ENCODE results near the gene F7.
"Not testable (repeated sequence)": the region's sequence is repeated elsewhere in the genome, so short reads cannot be mapped to it uniquely, and the experiment has no call there.

F7 gene

GRCh38 chr13:113102302-113102701 is 3.3 kb upstream of the F7 start:
- not testable (repeated sequence) for DNase-seq (ENCODE audit: low read depth)

GRCh38 chr13:113102727-113103126 is 2.9 kb upstream of the F7 start:
- no peak for DNase-seq (ENCODE audit: low read depth)

DNA sequence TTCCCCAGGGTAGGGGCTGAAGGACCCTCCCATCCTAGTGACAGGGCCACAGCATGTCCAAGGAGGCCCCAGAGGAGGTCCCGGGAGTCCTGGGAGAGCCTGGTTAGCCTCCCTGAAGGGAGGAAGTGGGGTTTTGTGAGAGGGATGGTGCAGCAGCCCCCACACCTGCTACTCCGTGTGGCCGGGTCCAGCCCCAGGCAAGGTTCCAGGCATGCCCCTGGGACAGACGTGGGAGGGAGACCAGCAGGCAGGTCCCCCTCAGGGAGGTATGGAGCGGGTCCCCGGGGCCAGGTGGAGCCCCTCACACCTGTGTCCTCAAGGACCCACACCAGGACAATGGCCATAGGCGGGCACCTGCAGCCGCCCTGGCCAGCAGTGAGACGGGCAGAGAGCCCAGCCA is 1.9 kb upstream of the F7 start:
- DNase-seq (ENCODE audit: low read depth), result no peak

DNA sequence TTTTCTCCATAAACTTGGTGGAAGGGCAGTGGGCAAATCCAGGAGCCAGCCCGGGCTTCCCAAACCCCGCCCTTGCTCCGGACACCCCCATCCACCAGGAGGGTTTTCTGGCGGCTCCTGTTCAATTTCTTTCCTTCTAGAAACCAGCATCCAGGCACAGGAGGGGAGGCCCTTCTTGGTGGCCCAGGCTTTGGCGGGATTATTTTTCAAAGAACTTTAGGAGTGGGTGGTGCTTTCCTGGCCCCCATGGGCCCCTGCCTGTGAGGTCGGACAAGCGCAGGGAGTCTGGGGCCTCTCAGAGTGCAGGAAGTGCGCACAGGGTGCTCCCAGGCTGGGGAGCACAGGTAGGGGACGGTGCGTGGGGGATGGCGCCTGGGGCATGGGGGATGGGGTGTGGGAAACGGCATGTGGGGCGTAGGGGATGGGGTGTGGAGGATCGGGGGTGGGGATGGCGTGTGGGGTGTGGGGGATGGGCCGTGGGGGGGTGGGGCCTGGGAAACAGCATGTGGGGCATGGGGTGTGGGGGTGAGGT is 396 bp downstream of the F7 start:
- DNase-seq (ENCODE audit: low read depth), result no peak

DNA sequence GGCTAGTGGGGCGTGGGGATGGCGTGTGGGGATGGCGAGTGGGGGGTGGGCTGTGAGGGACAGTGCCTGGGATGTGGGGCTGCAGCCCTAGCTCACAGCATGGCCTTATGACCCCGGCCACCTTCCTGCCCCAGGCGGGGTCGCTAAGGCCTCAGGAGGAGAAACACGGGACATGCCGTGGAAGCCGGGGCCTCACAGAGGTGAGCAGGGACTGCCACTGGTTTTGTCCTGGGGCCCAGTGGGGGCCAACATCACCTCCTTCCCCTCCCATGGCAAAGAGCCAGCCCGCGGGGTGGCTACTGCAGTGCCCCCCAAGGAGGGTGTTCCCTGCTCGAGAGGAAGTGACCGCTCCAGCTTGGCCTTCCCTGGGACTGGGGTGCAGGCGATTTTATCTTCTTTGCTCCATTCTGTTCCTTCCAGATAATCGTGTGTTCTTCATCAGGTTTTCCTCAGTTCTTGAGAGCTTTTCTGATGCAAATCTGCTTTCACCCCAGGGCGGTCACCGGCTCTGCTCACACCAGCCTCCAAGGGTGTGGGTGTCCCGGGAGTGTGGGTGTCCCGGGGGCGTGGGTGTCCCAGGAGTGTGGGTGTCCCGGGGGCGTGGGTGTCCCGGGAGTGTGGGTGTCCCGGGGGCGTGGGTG is 1.2 kb downstream of the F7 start:
- no peak for DNase-seq (ENCODE audit: low read depth)

DNA sequence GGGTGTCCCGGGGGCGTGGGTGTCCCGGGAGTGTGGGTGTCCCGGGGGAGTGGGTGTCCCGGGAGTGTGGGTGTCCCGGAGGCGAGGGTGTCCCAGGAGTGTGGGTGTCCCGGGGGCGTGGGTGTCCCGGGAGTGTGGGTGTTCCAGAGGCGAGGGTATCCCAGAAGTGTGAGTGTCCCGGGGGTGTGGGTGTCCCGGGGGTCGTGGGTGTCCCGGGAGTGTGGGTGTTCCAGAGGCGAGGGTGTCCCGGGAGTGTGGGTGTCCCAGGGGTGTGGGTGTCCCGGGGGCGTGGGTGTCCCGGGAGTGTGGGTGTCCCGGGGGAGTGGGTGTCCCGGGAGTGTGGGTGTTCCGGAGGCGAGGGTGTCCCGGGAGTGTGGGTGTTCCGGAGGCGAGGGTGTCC is 2.9 kb downstream of the F7 start:
- DNase-seq (ENCODE audit: low read depth), result not testable (repeated sequence)

GRCh38 chr13:113109151-113110047 is 3.8 kb downstream of the F7 start:
- DNase-seq (ENCODE audit: low read depth), result no peak

- no peak for DNase-seq (ENCODE audit: low read depth)
Observed at GRCh38 chr13:113110048-113110851, 4.7 kb downstream of the F7 start.

GRCh38 chr13:113110852-113111315 is 5.3 kb downstream of the F7 start:
- no peak for DNase-seq (ENCODE audit: low read depth)

DNA sequence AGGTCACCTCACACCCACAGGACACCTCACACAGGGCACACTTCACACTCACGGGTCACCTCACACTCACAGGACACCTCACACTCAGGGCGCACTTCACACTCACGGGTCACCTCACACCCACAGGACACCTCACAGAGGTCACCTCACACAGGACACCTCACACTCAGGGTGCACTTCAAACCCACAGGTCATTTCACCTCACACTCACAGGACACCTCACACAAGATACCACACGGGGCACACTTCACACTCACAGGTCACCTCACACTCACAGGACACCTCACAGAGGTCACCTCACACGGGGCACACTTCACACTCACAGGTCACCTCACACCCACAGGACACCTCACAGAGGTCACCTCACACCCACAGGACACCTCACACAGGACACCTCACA is 6.2 kb downstream of the F7 start:
- DNase-seq (ENCODE audit: low read depth), result not testable (repeated sequence)

- DNase-seq (ENCODE audit: low read depth), result not testable (repeated sequence)
Observed at GRCh38 chr13:113112475-113112874, 6.9 kb downstream of the F7 start.

DNA sequence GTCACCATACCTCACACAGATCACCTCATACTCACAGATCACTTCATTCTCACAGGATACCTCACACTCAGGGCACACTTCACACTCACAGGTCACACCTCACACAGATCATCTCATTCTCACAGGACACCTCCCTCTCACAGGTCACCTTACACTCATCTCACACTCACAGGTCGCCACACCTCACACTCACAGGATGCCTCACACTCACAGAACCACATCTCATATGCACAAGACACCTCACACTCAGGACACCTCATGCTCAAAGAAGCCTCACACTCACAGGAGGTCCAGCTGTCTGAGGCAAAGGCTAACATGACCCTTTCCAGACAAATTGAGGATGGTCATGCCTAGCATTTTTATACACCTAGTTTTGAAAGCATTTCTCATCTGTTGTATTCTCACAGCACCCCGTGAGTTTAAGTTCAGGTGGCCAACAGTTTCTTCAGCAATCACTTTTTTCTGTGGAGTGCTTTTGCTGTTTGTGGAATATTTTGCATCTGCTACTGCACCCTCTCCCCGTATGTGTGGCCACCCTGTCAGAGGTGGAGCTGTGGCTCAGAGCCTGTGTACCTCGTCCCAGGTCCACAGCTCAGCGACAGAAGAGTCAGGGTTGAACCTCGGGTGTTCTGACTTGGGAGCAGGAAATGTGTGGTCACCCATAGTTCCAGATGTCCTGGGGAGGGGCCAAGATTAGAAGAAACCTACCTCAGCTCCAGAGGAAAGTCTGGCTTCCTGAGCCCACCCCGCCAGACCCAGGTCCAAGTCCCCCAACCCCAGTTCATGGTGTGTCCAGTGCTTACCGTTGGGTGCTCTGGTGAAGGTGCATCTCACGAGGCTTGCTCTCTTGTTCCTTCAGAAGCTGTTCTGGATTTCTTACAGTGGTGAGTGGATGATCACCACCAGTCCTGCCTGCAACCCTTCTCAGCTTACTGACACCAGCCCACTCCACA is 7.6 kb downstream of the F7 start:
- no peak for DNase-seq (ENCODE audit: low read depth)

- no peak for DNase-seq (ENCODE audit: low read depth)
Observed at GRCh38 chr13:113113846-113114271, 8.3 kb downstream of the F7 start.

DNA sequence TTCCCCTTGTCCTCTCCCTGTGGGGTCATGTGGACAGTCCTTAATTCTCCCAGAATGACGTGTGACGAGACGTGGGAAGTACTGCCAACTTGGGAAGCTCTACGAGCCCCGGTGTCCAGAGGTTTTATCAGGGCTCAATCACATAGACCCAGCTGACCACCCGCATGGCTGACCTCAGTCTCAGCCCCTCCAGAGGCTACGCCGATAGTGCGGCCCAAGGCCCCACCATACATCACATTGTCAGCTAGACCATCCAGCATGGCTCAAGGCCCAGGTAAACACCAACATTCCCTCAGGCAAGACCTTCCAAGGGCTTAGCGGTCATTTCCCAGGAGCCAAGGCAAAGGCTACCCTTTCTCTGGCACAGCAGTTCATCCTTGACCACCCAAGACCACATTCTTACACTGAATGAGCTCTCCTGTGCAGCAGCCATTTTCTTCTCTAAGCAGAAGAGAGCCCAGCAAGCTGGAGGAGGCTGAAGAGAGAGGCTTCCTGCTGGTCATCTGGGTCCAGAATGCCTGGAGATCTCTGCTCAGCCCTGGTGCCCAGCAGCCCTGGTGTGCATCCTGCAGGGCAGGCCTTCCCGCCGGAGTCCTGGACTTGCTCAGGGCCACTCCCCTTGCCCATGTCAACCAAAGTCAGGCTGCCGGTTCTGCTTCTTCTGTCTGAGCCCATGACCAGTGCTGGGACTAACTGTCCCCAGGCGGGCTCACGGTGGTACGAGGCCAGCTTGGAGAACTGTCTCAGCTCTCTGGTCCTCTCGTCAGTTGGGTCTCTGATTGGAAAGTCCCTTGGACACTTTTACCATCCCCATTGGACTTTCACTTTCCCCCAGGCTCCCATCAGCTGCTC is 9.1 kb downstream of the F7 start:
- no peak for DNase-seq (ENCODE audit: low read depth)

DNA sequence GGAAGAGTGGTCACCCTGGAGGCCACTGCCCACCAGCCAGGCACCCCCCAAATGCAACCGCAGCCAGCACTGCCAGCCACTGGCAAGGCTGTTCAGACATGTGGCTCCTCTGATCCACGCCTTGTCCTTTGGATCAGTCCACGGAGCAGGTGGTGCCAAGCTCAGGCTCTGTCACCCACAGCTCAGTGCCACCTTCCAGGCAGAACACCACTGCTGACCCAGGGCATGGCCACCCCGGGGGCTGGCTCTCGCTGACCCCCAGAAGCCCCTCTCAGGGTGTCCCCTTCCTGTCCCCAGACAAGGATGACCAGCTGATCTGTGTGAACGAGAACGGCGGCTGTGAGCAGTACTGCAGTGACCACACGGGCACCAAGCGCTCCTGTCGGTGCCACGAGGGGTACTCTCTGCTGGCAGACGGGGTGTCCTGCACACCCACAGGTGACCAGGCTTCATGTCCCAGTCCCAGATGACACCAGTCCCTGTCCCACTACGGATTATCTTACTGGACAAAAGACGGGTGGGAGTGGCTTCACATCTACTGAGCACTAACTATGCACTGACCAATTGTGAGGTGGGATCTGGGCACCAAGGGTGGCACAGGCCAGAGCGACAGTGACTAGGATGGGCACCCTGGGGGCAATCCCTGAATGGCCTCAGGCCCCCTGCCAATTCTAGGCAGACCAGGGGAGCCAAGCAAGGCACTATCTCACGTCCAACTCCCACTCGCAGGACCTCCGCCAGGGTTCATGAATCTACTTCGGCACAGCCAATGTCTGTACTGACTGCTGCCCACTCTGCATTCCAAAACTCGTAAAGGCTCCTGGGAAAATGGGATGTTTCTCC is 10.0 kb downstream of the F7 start:
- no peak for DNase-seq (ENCODE audit: low read depth)

- no peak for DNase-seq (ENCODE audit: low read depth)
Observed at GRCh38 chr13:113116206-113116800, 10.7 kb downstream of the F7 start.

DNA sequence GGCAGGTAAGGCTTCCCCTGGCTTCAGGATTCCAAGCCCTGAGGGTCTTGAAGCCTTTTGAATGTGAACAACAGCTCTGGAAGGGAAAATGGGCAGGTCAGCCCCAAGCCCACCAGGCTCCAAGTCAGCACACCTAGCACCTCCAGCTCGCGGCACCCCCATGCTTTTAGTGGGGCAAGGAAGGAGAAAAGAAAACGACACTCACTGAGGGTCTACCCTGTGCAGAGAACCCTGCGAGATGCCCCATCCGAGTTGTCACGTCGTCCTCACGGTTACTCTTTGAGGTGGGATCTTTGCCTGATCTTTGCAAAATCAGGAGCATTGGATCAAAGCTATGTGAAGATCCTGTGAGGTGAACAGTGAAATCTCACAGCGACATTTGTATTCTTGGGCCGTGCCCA is 11.3 kb downstream of the F7 start:
- no peak for DNase-seq (ENCODE audit: low read depth)

DNA sequence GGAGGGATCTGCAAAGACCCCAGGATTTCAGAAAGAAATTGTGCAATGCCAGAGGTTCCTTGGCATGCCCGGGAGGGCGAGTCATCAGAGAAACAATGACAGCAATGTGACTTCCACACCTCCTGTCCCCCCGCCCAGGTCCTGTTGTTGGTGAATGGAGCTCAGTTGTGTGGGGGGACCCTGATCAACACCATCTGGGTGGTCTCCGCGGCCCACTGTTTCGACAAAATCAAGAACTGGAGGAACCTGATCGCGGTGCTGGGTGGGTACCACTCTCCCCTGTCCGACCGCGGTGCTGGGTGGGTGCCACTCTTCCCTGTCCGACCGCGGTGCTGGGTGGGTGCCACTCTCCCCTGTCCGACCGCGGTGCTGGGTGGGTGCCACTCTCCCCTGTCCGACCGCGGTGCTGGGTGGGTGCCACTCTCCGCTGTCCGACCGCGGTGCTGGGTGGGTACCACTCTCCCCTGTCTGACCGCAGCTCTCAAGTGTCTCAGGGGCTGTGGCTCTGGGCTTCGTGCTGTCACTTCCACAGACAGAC is 11.8 kb downstream of the F7 start:
- no peak for DNase-seq (ENCODE audit: low read depth)

DNA sequence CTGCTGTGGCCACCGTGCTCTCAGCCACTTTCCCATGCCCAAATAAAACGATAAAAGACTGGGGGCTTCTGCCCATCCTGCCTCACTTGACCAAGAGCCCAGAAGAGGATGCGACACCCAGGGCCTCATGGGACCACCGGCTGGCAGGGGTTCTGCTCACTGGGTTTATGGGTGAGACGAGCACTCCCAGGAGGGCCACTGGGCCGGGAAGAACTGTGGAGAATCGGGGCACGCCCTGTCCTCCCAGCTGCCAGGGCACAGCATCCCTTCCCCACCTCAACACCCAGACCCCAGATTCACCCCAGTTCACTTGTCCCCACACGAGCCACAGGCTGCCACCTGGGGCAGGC is 12.3 kb downstream of the F7 start:
- DNase-seq (ENCODE audit: low read depth), result no peak
